Neural cell (in vitro differentiated cells): ENCODE results near the gene ATP8B1. TPM values are rescaled to one million over a fixed set of nuclear protein-coding genes. Genes with fewer than 3 reads are reported as not detected.

Experiments used
- H2AFZ ChIP-seq: fragments of 200-600, 300-800 bp; sonication (generic), shearing (Covaris generic); 2 replicates; pipeline ENCODE4 v1.6.0; 2014; ENCODE audit warnings: low read depth, mild to moderate bottlenecking, antibody characterized with exemption, low read length, moderate library complexity
- H3F3A ChIP-seq: fragments of 200-600 bp; shearing (Covaris generic); 2 replicates; pipeline ENCODE4 v1.6.1; 2016; ENCODE audit warnings: mild to moderate bottlenecking, moderate library complexity, mixed read lengths, antibody characterized with exemption, low read length; ENCODE audit not compliant: insufficient read depth, poor library complexity, severe bottlenecking
- H3K27ac ChIP-seq: fragments of 200-600, 300-800 bp; sonication (generic), shearing (Covaris generic); 2 replicates; pipeline ENCODE4 v1.5.1; 2014; ENCODE audit warnings: mild to moderate bottlenecking, low read length, moderate library complexity
- H3K27me3 ChIP-seq: fragments of 300-800, 200-600 bp; sonication (generic), shearing (Covaris generic); 2 replicates; pipeline ENCODE4 v1.6.0; 2014; ENCODE audit warnings: mild to moderate bottlenecking, low read depth, low read length, moderate library complexity; ENCODE audit not compliant: insufficient read depth
- H3K36me3 ChIP-seq: fragments of 300-800, 200-600 bp; sonication (generic), shearing (Covaris generic); 2 replicates; pipeline ENCODE4 v1.5.1; 2014; ENCODE audit warnings: mild to moderate bottlenecking, antibody characterized with exemption, low read length, moderate library complexity; ENCODE audit not compliant: insufficient read depth
- H3K4me2 ChIP-seq: fragments of 300-800, 200-600 bp; sonication (generic), shearing (Covaris generic); 2 replicates; pipeline ENCODE4 v1.6.0; 2014; ENCODE audit warnings: mild to moderate bottlenecking, low read length
- H3K4me3 ChIP-seq: fragments of 300-800, 200-600 bp; sonication (generic), shearing (Covaris generic); 2 replicates; pipeline ENCODE4 v1.5.1; 2014; ENCODE audit warnings: mild to moderate bottlenecking, low read length, moderate library complexity
- H3K79me2 ChIP-seq: fragments of 200-600 bp; shearing (Covaris generic); replicated peaks from 2 replicates; pipeline ENCODE4 v1.6.0; 2014; ENCODE audit warnings: mild to moderate bottlenecking, low read length, moderate library complexity; ENCODE audit not compliant: insufficient read depth
- H3K9ac ChIP-seq: fragments of 300-800, 200-600 bp; sonication (generic), shearing (Covaris generic); 2 replicates; pipeline ENCODE4 v1.6.1; 2016; ENCODE audit warnings: mild to moderate bottlenecking, low read length, mixed read lengths
- H3K9me2 ChIP-seq: fragments of 200-600 bp; shearing (Covaris generic); 2 replicates; pipeline ENCODE4 v1.6.1; 2016; ENCODE audit warnings: mild to moderate bottlenecking, low read length, mixed read lengths; ENCODE audit not compliant: insufficient read depth
- H3K9me3 ChIP-seq: fragments of 200-600, 300-800 bp; sonication (generic), shearing (Covaris generic); 2 replicates; pipeline ENCODE4 v1.6.1; 2016; ENCODE audit warnings: mild to moderate bottlenecking, mixed run types, low read length, moderate library complexity, mixed read lengths
- H4K20me1 ChIP-seq: fragments of 200-600 bp; shearing (Covaris generic); 2 replicates; pipeline ENCODE4 v1.6.1; 2016; ENCODE audit warnings: mild to moderate bottlenecking, mixed run types; ENCODE audit not compliant: insufficient read depth
- CTCF ChIP-seq: fragments of 450-650 bp; IDR thresholded peaks from 2 replicates; pipeline ENCODE4 v1.5.1; 2014; ENCODE audit warnings: antibody characterized with exemption, mild to moderate bottlenecking, moderate library complexity; ENCODE audit not compliant: poor library complexity, severe bottlenecking
- EP300 ChIP-seq: fragments of 450-650 bp; conservative IDR thresholded peaks from 2 replicates; pipeline ENCODE4 v1.6.1; 2014; ENCODE audit warnings: antibody characterized with exemption, mild to moderate bottlenecking, moderate library complexity; ENCODE audit not compliant: poor library complexity, severe bottlenecking
- EZH2 ChIP-seq: fragments of 200-600, 300-800 bp; shearing (Covaris generic), sonication (generic); IDR thresholded peaks from 2 replicates; pipeline ENCODE4 v1.6.1; 2014; ENCODE audit warnings: antibody characterized with exemption, low read length, borderline replicate concordance, mild to moderate bottlenecking; ENCODE audit not compliant: insufficient read depth, poor library complexity, severe bottlenecking
- MXI1 ChIP-seq: fragments of 450-650 bp; conservative IDR thresholded peaks from 2 replicates; pipeline ENCODE4 v1.6.1; 2014; ENCODE audit warnings: antibody characterized with exemption, mild to moderate bottlenecking; ENCODE audit not compliant: poor library complexity, severe bottlenecking
- POLR2AphosphoS5 ChIP-seq: IDR thresholded peaks from 2 replicates; pipeline ENCODE4 v1.6.1; 2012
- RAD21 ChIP-seq: fragments of 450-650 bp; conservative IDR thresholded peaks from 2 replicates; pipeline ENCODE4 v1.6.1; 2014; ENCODE audit warnings: antibody characterized with exemption, mild to moderate bottlenecking, moderate library complexity
- SMC3 ChIP-seq: fragments of 450-650 bp; conservative IDR thresholded peaks from 2 replicates; pipeline ENCODE4 v1.6.1; 2014; ENCODE audit warnings: antibody characterized with exemption, mild to moderate bottlenecking, moderate library complexity; ENCODE audit not compliant: poor library complexity
- TAF1 ChIP-seq: IDR thresholded peaks from 2 replicates; pipeline ENCODE4 v1.6.1; 2012; ENCODE audit warnings: low read depth
- polyA plus RNA-seq: library from polyadenylated mRNA; depleted of rRNA; stranded (reverse); fragments of >200 nt; gene quantifications from 2 replicates; pipeline ENCODE4 v1.2.3, GENCODE V29; 2014
- TF ChIP-seq, protein P1 (sequence below): IDR thresholded peaks from 2 replicates; pipeline ENCODE4 v1.6.1; 2012; ENCODE audit warnings: borderline replicate concordance

The ATP8B1 gene
- polyA plus RNA-seq, 1 donor from 2014 or later = not detected

- H3K4me3 ChIP-seq = no peak overlapping the region
- H3K27ac ChIP-seq = no peak overlapping the region
- H3K9me2 ChIP-seq = no peaks in the 10 kb centered on the region
- no peaks in the 10 kb centered on the region for H3F3A ChIP-seq
- H3K9ac ChIP-seq = no peak overlapping the region
- H3K9me3 ChIP-seq = no peaks in the 10 kb centered on the region
- H3K79me2 ChIP-seq = no peaks in the 10 kb centered on the region
- H3K36me3 ChIP-seq = no peaks in the 10 kb centered on the region
- no peaks in the 10 kb centered on the region for H3K27me3 ChIP-seq
- H4K20me1 ChIP-seq = no peaks in the 10 kb centered on the region
- H2AFZ ChIP-seq = no peak overlapping the region
- no peak for TF ChIP-seq CTCF
- no peak for TF ChIP-seq RAD21
- no peak for TF ChIP-seq POLR2AphosphoS5
- no peak for TF ChIP-seq EZH2
- TF ChIP-seq, protein P1, sequence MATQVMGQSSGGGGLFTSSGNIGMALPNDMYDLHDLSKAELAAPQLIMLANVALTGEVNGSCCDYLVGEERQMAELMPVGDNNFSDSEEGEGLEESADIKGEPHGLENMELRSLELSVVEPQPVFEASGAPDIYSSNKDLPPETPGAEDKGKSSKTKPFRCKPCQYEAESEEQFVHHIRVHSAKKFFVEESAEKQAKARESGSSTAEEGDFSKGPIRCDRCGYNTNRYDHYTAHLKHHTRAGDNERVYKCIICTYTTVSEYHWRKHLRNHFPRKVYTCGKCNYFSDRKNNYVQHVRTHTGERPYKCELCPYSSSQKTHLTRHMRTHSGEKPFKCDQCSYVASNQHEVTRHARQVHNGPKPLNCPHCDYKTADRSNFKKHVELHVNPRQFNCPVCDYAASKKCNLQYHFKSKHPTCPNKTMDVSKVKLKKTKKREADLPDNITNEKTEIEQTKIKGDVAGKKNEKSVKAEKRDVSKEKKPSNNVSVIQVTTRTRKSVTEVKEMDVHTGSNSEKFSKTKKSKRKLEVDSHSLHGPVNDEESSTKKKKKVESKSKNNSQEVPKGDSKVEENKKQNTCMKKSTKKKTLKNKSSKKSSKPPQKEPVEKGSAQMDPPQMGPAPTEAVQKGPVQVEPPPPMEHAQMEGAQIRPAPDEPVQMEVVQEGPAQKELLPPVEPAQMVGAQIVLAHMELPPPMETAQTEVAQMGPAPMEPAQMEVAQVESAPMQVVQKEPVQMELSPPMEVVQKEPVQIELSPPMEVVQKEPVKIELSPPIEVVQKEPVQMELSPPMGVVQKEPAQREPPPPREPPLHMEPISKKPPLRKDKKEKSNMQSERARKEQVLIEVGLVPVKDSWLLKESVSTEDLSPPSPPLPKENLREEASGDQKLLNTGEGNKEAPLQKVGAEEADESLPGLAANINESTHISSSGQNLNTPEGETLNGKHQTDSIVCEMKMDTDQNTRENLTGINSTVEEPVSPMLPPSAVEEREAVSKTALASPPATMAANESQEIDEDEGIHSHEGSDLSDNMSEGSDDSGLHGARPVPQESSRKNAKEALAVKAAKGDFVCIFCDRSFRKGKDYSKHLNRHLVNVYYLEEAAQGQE = no peak
- no peak for TF ChIP-seq MXI1
- no peak for TF ChIP-seq SMC3
- no peak for TF ChIP-seq EP300
- TF ChIP-seq TAF1 = no peak
- no peak overlapping the region for H3K4me2 ChIP-seq
Observed at GRCh38 chr18:57705011-57705410, 98.1 kb downstream of the ATP8B1 start.

DNA sequence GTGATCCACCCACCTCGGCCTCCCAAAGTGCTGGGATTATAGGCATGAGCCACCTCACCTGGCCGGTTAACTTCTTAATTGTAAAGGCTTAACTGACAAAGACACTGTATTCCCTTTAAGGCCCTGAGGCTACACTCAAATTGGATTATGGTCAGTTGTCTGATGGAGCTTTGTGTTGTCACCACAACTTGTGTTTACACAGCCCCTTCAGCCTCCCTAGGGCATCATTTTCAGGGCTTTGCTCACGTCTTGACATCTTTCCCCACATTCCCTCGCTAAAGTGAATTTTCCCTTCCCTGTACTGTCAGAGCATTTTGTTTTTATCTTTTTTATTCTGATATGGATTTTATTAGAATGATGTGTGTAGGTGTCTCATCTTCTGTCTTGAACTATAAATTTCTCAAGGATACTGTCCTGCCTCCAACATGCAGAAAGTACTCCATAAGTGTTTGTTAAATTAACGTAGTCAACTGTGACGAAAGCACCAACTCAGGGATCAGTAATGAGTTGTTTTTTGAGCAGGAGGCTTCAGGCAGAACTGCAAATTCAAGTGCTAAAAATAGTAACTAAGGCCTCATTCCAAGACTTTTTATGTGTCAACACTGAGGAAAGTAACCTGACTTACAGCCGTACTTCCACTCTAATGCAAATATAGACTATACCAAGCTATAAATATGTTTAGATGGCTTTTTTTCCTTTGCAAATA lies 104.4 kb downstream of the ATP8B1 start:
- no peaks in the 10 kb centered on the region for H3F3A ChIP-seq
- no peaks in the 10 kb centered on the region for H4K20me1 ChIP-seq
- no peaks in the 10 kb centered on the region for H3K9me3 ChIP-seq
- H3K9ac ChIP-seq = no peak overlapping the region
- no peaks in the 10 kb centered on the region for H3K79me2 ChIP-seq
- H3K27me3 ChIP-seq = no peaks in the 10 kb centered on the region
- H2AFZ ChIP-seq = no peak overlapping the region
- TF ChIP-seq EZH2 (no peak), TAF1 (no peak), MXI1 (no peak), POLR2AphosphoS5 (no peak), RAD21 (no peak), SMC3 (no peak), CTCF (no peak), EP300 (no peak)
- TF ChIP-seq, protein P1 = no peak
- H3K4me2 ChIP-seq = no peak overlapping the region
- no peak overlapping the region for H3K4me3 ChIP-seq
- H3K36me3 ChIP-seq = no peaks in the 10 kb centered on the region
- no peak overlapping the region for H3K27ac ChIP-seq
- no peaks in the 10 kb centered on the region for H3K9me2 ChIP-seq
